ENCODE results near the gene PTH.
A peak's percentile ranks its signal among the peaks of the same experiment; 100 is the strongest.

The PTH gene

GRCh38 chr11:13465909-13466371 lies 29.9 kb downstream of the PTH start:
- DNase-seq (no peak), ATAC-seq (no peak)
- Mint-ChIP-seq H3K36me3 (ENCODE audit: low read depth) (no peaks in the 10 kb centered on the region), H3K27ac (no peak overlapping the region), H3K4me3 (no peak overlapping the region), H3K27me3 (peaks cover 8% of the 10 kb centered on the region), H3K4me1 (peaks cover 27% of the 10 kb centered on the region), H3K9me3 (no peaks in the 10 kb centered on the region)

- DNase-seq, result peak; percentile 21
- H3K36me3 Mint-ChIP-seq (ENCODE audit: low read depth), result peaks cover 6% of the 10 kb centered on the region
- H3K4me1 Mint-ChIP-seq, result peaks cover 39% of the 10 kb centered on the region
- H3K27ac Mint-ChIP-seq, result peak overlapping the region; percentile 96
- ATAC-seq, result no peak
- no peaks in the 10 kb centered on the region for H3K27me3 Mint-ChIP-seq
- no peaks in the 10 kb centered on the region for H3K9me3 Mint-ChIP-seq
- H3K4me3 Mint-ChIP-seq, result peak overlapping the region; percentile 97
Measured at GRCh38 chr11:13463779-13464290, 32.0 kb downstream of the PTH start.

GRCh38 chr11:13462901-13463778 lies 32.7 kb downstream of the PTH start, which contains the start of gene BTBD10:
BTBD10 (minus strand) TSS chr11:13463222; CDS start chr11:13445124, 18,098 bp downstream.
- Mint-ChIP-seq H3K9me3 (no peaks in the 10 kb centered on the region), H3K4me3 (peak within 1 kb of the TSS; percentile 97), H3K4me1 (peaks cover 39% of the 10 kb centered on the region), H3K27ac (peak within 1 kb of the TSS; percentile 96), H3K27me3 (no peaks in the 10 kb centered on the region), H3K36me3 (ENCODE audit: low read depth) (peaks cover 6% of the 10 kb centered on the region)
- DNase-seq, result peak; percentile 90
- ATAC-seq, result peak; percentile 99

GRCh38 chr11:13462311-13462900 lies 33.4 kb downstream of the PTH start:
- Mint-ChIP-seq H3K4me1 (peaks cover 39% of the 10 kb centered on the region), H3K27ac (peak overlapping the region; percentile 96), H3K4me3 (peak overlapping the region; percentile 97), H3K9me3 (no peaks in the 10 kb centered on the region), H3K27me3 (no peaks in the 10 kb centered on the region), H3K36me3 (ENCODE audit: low read depth) (peaks cover 6% of the 10 kb centered on the region)
- peak; percentile 69 for DNase-seq
- ATAC-seq, result peak; percentile 50

GRCh38 chr11:13461291-13461690 lies 34.5 kb downstream of the PTH start:
- no peaks in the 10 kb centered on the region for H3K27me3 Mint-ChIP-seq
- peaks cover 39% of the 10 kb centered on the region for H3K4me1 Mint-ChIP-seq
- H3K36me3 Mint-ChIP-seq (ENCODE audit: low read depth), result peaks cover 6% of the 10 kb centered on the region
- DNase-seq (no peak), ATAC-seq (no peak)
- H3K9me3 Mint-ChIP-seq, result no peaks in the 10 kb centered on the region
- peak overlapping the region; percentile 97 for H3K4me3 Mint-ChIP-seq
- H3K27ac Mint-ChIP-seq, result no peak overlapping the region

- Mint-ChIP-seq H3K9me3 (no peaks in the 10 kb centered on the region), H3K36me3 (ENCODE audit: low read depth) (peaks cover 27% of the 10 kb centered on the region), H3K4me1 (peaks cover 34% of the 10 kb centered on the region), H3K27me3 (no peaks in the 10 kb centered on the region), H3K4me3 (no peak overlapping the region), H3K27ac (no peak overlapping the region)
- DNase-seq, result no peak
- ATAC-seq, result no peak
Measured at GRCh38 chr11:13450832-13451397, 44.9 kb downstream of the PTH start.

GRCh38 chr11:13449522-13449921 lies 46.3 kb downstream of the PTH start:
- no peak for DNase-seq
- Mint-ChIP-seq H3K27me3 (no peaks in the 10 kb centered on the region), H3K36me3 (ENCODE audit: low read depth) (peaks cover 24% of the 10 kb centered on the region), H3K9me3 (no peaks in the 10 kb centered on the region), H3K4me1 (peaks cover 41% of the 10 kb centered on the region), H3K27ac (no peak overlapping the region), H3K4me3 (no peak overlapping the region)
- ATAC-seq, result no peak

- Mint-ChIP-seq H3K9me3 (no peaks in the 10 kb centered on the region), H3K4me1 (peaks cover 44% of the 10 kb centered on the region), H3K4me3 (no peak overlapping the region), H3K27ac (no peak overlapping the region), H3K27me3 (no peaks in the 10 kb centered on the region), H3K36me3 (ENCODE audit: low read depth) (peaks cover 21% of the 10 kb centered on the region)
- DNase-seq (no peak), ATAC-seq (no peak)
Measured at GRCh38 chr11:13448876-13449275, 46.9 kb downstream of the PTH start.

- Mint-ChIP-seq H3K27ac (no peak overlapping the region), H3K36me3 (ENCODE audit: low read depth) (peaks cover 8% of the 10 kb centered on the region), H3K27me3 (no peaks in the 10 kb centered on the region), H3K4me3 (no peak overlapping the region), H3K9me3 (no peaks in the 10 kb centered on the region), H3K4me1 (peaks cover 40% of the 10 kb centered on the region)
- ATAC-seq (no peak), DNase-seq (no peak)
Measured at GRCh38 chr11:13446444-13446843, 49.4 kb downstream of the PTH start.

- Mint-ChIP-seq H3K4me1 (peaks cover 33% of the 10 kb centered on the region), H3K27me3 (no peaks in the 10 kb centered on the region), H3K27ac (no peak overlapping the region), H3K9me3 (no peaks in the 10 kb centered on the region), H3K4me3 (no peak overlapping the region), H3K36me3 (ENCODE audit: low read depth) (peaks cover 5% of the 10 kb centered on the region)
- ATAC-seq (no peak), DNase-seq (no peak)
Measured at GRCh38 chr11:13445588-13445987, 50.2 kb downstream of the PTH start.

All from activated naive CD8-positive, alpha-beta T cell treated with anti-CD3 and anti-CD28 coated beads, Interleukin-2, amount 50 U/mL, for 24 hours (primary cell).